Inferior parietal cortex (tissue), 1 donor: ENCODE data around the gene ATP6V0E2.
A peak's percentile ranks its signal among the peaks of the same experiment; 100 is the strongest.

Source experiments
- DNase-seq: peaks from one replicate; pipeline ENCODE4 v3.0.0-alpha.2; 2016; ENCODE audit errors: extremely low spot score

The ATP6V0E2 gene

GRCh38 chr7:149838224-149838991, 35.4 kb upstream of the ATP6V0E2 start, which contains the start of gene ZNF862:
Gene ZNF862 (plus strand): TSS chr7:149838375. CDS start chr7:149838612, 237 bp downstream.
- DNase-seq = peak; percentile 98

DNA sequence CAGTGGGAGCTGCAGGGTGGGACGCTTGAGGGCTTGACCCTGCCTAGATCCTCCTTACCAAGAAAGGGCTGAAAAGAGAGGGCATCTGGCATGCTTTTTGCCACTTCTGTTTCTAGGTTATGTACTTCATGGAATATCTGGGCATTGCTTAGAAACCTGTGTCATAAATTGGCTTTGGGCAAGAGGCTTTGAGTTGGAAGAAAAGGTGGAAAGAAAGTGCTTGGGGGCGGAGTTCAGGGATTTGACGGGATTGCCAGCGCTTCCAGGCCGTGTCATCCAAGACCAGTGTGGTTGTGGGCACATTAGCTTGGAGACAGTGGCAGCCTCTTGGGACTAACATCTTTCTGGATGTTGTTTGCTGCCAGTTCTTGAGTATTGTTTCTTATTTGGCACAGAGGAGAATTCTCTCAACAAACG, 34.8 kb upstream of the ATP6V0E2 start:
- DNase-seq = no peak

GRCh38 chr7:149839933-149840332, 33.8 kb upstream of the ATP6V0E2 start:
- no peak for DNase-seq

DNA sequence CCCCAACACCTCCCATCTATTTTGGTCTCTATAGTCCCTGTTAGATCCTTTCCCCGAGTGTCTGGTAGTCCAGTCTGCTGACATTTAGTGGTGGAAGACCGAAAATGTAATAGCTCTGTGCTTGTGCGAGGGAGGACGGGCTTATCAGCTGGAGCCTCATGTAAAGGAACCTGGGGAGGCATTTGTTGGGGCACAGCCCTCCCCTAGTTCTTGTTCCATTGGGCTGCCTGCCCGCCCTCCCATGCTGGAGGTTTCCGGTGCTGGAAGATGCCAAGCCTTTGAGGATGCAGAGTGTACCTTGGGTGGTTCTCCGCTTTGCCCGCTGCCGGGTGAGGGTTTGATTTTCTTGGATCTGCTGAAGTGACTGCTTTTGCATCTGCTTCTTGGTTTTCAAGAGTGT, 30.2 kb upstream of the ATP6V0E2 start:
- no peak for DNase-seq

DNA sequence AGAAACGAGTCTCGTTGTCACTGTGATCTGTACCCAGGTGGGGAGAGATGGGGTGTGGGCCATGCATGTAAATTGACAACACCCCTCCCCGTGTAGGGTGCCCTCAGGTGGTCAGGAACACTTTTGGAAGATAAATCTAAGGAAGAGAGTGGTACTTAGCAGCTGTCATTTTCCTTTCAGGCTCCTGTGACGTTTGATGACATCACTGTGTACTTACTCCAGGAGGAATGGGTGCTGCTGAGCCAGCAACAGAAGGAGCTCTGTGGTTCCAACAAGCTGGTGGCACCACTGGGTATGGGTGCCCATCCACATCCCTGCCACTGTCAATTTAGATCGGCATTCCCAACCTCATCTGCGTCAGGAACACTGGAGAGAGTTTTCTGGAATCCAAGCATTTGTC, 29.3 kb upstream of the ATP6V0E2 start:
- no peak for DNase-seq

DNA sequence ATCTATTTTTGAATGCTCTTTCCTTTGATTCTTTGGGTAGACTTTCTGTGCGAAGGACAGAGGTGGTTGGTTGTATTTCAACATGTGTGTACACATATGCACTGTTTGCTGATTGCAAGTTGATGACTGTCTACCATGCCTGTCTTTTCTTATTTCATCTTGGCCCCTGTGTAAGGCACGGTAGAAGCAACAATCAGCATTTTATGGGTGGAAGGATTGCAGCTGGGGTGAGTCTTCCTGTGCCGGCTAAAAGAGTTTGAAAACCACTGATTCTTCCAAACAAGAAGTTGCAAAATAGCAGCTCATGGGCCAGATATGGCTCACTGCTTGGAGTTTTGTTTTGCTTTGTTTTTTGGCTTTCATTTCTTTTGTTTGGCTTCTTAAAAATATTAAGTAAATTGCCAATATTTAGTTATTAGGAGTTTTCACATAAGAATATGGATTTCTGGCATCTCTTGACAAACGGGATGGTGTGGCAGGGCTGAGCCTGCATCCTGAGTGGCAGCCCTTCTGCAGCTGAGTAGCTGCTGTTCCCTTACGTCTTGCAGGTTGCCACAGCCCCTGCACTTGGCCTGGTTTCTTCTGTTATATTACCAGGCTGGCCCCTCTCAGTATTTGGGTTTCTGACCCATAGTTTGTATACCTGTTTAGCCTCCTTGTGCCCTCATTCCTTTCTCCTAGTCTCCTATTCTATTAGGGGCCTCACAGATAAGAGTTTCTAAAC, 28.4 kb upstream of the ATP6V0E2 start:
- no peak for DNase-seq

DNA sequence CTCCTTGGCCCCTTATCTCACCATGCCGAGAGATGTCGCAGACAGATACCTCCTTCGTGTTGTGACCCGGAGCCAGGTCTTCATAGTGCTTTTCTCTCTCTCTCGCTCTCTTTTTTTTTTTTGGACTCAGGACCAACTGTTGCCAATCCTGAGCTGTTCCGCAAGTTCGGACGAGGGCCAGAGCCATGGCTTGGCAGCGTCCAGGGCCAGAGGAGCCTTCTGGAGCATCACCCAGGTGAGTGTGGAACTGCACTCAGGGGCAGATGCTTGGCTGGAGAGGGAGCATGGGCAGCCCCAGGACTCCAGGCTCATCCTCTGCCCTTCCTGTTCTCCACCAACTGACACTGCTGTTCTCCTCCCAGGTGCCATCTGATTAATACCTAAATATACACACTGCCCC, 27.7 kb upstream of the ATP6V0E2 start:
- no peak for DNase-seq

- no peak for DNase-seq
Measured at GRCh38 chr7:149846436-149847046, 27.2 kb upstream of the ATP6V0E2 start.

DNA sequence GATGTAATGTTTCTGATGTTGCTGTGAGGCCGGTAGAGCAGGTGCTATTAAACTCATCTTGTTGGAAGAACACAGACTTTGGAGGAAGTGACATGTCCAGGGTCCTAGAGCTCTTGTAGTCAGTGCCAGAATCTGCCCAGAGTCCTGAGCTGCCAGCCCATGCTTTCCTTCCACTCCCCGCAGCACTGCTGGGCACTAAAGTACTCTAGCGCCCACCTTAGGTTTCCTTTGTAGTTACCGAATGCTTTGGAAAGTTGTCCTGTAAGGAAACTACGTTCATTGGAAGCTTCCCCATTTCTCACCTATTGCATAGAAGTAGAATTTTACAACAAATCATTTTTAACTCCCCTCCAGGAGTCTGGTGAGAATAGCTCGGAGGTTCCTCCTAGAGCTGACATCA, 24.6 kb upstream of the ATP6V0E2 start:
- no peak for DNase-seq

GRCh38 chr7:149850007-149850594, 23.7 kb upstream of the ATP6V0E2 start:
- no peak for DNase-seq

DNA sequence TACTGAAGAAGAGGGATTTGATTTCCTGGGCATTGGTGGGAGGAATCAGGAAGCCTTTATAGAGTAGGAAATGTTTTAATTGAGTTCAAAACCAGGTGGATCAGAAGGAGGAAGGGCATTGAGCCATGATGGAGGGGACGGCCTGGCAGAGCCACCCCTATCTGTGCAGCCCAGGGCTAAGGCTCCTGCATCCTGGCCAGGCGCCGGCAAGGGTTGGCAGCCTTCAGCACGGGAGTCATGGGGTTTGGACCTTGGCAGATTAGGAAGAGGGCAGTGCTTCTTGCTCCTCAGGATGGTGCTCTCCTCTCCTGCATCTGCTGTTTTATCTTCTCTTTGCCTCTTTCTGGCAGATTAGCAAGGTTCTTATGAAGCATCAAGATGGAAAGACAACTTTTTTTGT, 23.1 kb upstream of the ATP6V0E2 start:
- no peak for DNase-seq

DNA sequence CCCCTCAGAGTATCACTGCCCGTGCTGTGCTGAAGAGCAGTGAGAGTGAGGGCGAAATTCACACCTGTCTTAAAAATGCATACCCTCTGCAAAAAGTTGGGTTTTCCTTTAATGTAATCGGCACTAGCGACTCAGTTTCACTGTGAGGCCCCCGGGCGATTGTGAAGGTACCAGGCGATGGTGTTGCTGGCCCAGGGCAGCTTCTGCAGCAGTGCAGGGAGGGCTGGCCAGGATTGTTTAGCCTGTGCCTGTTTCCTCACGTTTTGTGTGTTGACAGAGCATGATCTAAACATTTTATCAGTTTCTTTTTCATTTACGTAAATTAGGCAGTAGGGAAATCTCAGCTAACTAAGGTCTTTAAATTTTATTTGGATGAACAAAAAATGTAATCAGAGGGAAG, 22.3 kb upstream of the ATP6V0E2 start:
- no peak for DNase-seq

DNA sequence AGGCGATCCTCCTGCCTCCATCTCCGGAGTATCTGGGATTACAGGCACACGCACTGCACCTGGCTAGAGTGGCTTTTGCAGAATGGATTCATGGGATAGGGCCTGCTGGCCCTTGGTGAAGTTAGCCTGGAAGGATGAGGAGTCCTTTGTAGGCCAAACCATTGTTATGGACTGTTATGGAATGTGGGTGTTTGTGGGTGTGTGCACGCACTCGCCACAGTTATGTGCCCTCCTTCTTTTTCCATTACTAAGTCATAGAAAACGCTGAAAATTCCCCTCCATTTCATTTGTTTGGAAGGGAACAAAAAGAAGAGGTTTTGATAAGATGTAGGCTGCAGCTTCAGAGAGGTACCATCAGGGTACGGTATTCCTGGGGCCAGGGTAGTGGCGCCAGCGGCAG, 20.6 kb upstream of the ATP6V0E2 start:
- no peak for DNase-seq

DNA sequence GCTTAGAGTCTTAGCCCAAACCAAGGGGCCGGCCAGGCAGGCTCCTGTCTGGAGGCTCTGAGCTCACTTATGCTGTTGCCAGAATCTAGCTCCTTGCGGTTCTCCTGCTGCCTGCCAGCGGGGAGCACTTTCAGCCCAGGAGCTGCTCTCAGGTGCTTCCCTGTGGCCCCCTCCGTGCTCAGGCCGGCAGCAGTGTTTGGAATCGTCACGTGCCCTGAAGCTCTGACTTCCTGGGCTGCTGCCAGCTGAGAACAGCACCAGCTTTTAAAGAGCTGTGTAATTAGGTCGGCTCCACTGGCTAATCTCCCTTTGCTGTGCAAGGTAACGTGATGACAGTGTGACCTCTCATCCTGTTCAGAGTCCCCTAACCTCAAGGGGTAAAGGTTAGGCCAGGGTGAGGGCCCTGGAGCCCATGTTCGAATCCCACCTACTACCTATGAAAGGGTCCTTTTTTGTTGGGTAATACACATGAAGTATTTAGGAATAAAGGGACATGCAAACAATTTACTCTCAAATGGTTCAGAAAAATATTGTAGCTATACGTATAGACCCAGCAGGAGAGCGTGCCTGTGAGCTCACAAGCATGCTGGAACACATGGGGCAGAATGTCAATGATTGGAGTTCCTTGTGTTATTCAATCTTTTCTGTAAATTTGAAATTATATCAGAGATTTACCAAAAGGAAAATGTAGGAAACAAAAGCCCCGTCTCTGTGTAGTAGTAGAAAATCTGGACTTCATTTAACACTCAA, 19.0 kb upstream of the ATP6V0E2 start:
- DNase-seq = no peak

DNA sequence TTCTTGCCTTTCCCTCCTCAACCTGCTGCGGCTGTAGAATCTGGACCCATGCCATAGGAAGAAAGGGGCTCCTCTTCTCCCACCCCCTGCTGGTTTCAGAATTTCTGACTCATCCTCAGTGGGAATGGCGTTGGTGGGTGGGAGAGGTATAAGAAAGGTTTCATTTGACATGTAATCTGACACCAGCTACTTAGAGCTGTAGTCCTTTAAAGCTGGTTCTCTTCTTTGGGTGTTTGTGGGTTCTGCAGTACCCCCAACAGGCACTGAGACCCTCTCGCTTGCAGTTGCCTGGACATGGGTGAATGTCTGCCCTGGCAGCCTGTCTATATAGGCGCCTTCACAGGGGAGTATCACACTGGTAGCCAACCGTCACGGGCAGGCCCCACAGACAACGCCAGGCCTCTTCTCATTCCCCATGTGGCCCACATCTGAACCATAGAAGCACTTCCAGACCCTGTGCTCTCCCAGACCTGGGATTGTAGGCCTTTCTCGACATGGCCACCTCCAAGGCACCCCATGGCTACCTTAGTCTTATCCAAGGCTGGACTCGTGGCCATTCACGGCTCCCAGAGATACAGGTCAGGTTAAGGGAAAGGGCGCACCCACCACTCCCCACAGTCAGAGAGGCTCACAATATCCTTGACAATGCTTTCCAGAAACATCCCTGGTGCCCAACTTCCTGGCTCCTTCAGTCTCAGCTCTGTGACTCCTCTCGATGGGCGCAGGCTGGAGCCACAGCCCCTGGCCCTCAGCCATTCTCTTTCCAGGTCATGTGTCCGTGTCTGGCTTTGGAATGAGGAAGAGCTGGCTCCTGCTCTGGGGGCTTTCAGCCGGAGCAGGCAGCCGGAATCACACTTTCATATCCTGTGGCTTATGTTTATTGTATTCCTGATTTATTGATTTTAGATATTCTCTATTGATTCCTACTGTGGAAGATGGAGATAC, 18.1 kb upstream of the ATP6V0E2 start:
- DNase-seq = no peak

GRCh38 chr7:149856583-149856982, 17.2 kb upstream of the ATP6V0E2 start:
- no peak for DNase-seq

DNA sequence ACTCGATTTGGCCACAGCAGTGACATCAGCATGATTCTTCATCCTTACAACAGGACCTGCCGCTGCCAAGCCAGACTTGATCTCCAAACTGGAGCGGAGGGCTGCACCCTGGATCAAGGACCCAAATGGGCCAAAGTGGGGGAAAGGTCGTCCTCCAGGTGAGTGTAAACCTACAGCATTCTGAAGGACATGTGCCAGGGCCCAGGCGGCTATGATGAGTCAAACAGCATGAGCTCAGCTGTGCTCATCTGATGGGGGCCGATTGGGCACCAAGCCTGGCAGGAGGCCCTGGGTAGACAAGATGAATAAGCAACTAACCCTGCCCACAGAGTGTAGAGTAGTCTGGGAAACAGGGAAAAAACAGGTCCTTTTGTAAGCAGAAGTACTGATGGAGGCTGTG, 14.4 kb upstream of the ATP6V0E2 start:
- DNase-seq = no peak

DNA sequence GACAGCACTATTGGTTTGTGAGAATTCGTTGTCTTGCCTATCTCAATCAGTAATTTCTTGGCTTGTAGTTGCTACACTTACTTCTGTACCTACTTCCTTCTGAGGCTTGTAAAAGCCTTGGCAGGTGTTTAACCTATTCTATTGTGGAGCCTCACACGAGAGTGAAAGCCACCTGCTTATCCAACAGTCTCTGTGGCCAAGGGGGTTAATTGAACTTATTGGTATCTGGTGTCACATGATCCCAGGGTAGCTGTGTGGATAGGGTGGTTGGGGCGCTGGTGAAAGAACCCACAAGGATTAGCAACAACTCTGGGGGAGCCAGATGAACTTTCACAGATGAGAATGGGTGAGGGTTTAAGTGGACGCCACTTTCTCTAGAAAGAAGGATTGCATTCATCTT, 13.9 kb upstream of the ATP6V0E2 start:
- DNase-seq = no peak

DNA sequence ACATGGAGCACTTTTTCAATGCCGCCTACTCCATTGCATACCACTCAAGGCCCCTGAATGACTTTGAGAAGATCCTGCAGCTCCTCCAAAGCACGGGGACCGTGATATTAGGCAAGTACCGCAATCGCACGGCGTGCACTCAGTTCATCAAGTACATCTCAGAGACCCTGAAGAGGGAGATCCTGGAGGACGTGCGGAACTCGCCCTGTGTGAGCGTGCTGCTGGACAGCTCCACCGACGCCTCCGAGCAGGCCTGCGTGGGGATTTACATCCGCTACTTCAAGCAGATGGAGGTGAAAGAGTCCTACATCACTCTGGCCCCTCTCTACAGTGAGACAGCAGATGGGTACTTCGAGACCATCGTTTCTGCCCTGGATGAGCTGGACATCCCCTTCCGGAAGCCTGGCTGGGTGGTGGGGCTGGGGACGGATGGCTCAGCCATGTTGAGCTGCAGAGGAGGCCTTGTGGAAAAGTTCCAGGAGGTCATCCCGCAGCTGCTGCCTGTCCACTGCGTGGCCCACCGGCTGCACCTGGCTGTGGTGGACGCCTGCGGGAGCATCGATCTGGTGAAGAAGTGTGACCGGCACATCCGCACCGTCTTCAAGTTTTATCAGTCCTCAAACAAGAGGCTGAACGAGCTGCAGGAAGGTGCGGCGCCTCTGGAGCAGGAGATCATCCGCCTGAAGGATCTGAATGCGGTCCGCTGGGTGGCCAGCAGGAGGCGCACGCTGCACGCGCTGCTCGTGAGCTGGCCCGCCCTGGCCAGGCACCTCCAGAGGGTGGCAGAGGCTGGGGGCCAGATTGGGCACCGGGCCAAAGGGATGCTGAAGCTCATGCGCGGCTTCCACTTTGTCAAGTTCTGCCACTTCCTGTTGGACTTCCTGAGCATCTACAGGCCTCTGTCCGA, 12.7 kb upstream of the ATP6V0E2 start:
- no peak for DNase-seq

- DNase-seq = no peak
Measured at GRCh38 chr7:149861728-149862045, 12.1 kb upstream of the ATP6V0E2 start.
